GM19099 (cell line): ENCODE results near the gene CDH1.

Source experiments
- POLR2A ChIP-seq: IDR thresholded peaks from 3 replicates; pipeline ENCODE4 v1.6.1; 2011; ENCODE audit warnings: low read depth; ENCODE audit not compliant: insufficient read length; ENCODE audit errors: extremely low read depth

Gene CDH1

GRCh38 chr16:68768771-68769170 lies 31.7 kb downstream of the CDH1 start:
- no peak for TF ChIP-seq POLR2A

GRCh38 chr16:68770671-68771070 lies 33.6 kb downstream of the CDH1 start:
- no peak for TF ChIP-seq POLR2A

- TF ChIP-seq POLR2A = no peak
These were observed 35.1 kb downstream of the CDH1 start for GRCh38 chr16:68772030-68772681.

GRCh38 chr16:68772871-68773270 lies 35.8 kb downstream of the CDH1 start:
- no peak for TF ChIP-seq POLR2A

- no peak for TF ChIP-seq POLR2A
These were observed 38.0 kb downstream of the CDH1 start for GRCh38 chr16:68774982-68775634.

GRCh38 chr16:68776821-68777485 lies 39.9 kb downstream of the CDH1 start:
- TF ChIP-seq POLR2A = no peak

- TF ChIP-seq POLR2A = no peak
These were observed 41.6 kb downstream of the CDH1 start for GRCh38 chr16:68778551-68779231.

- TF ChIP-seq POLR2A = no peak
These were observed 42.8 kb downstream of the CDH1 start for GRCh38 chr16:68779891-68780290.

- no peak for TF ChIP-seq POLR2A
These were observed 44.7 kb downstream of the CDH1 start for GRCh38 chr16:68781784-68782183.

- TF ChIP-seq POLR2A = no peak
These were observed 45.4 kb downstream of the CDH1 start for GRCh38 chr16:68782198-68783174.

GRCh38 chr16:68784226-68784625 lies 47.1 kb downstream of the CDH1 start:
- no peak for TF ChIP-seq POLR2A

GRCh38 chr16:68784721-68785120 lies 47.6 kb downstream of the CDH1 start:
- TF ChIP-seq POLR2A = no peak

GRCh38 chr16:68785715-68786114 lies 48.6 kb downstream of the CDH1 start:
- no peak for TF ChIP-seq POLR2A

- TF ChIP-seq POLR2A = no peak
These were observed 49.8 kb downstream of the CDH1 start for GRCh38 chr16:68786685-68787418.
